ENCODE measurements around the gene MGME1. TPM values are rescaled to one million over a fixed set of nuclear protein-coding genes. Genes with fewer than 3 reads are reported as not detected.

The MGME1 gene
- 35.5 and 42.1 TPM in 2 replicates for total RNA-seq (2014; rRNA removed; shearing (Covaris generic))

- DNase-seq, result peak; percentile 97
- no peaks in the 10 kb centered on the region for H3K27me3 ChIP-seq (ENCODE audit: control insufficient read depth, insufficient read depth, low read length)
Measured at GRCh38 chr20:17968366-17969277, at the start of gene MGME1, which contains the start of gene SNX5. Gene MGME1, plus strand, starts transcription at chr20:17969018. Its CDS starts 842 bp downstream, at chr20:17969860. Gene SNX5, minus strand, starts transcription at chr20:17968794. Its CDS starts 369 bp downstream, at chr20:17968425.

GRCh38 chr20:17919149-17919548, 49.7 kb upstream of the MGME1 start:
- H3K36me3 ChIP-seq (replicated peaks; ENCODE audit: control insufficient read depth, insufficient read depth, low read length), result no peaks in the 10 kb centered on the region
- H3K4me3 ChIP-seq (ENCODE audit: insufficient read depth, low read depth, low read length), result no peak overlapping the region
- DNase-seq, result no peak
- no peaks in the 10 kb centered on the region for H3K27me3 ChIP-seq (ENCODE audit: control insufficient read depth, insufficient read depth, low read length)

More at GRCh38 chr20:17968366-17969277, at the start of gene MGME1, which contains the start of gene SNX5:
- Histone ChIP-seq H3K36me3 (replicated peaks; ENCODE audit: control insufficient read depth, insufficient read depth, low read length) (no peaks in the 10 kb centered on the region; the same call in 1 of the 2 replicates), H3K4me3 (ENCODE audit: insufficient read depth, low read depth, low read length) (peak within 1 kb of the TSS; percentile 82)

GRCh38 chr20:17921774-17922173, 47.0 kb upstream of the MGME1 start:
- Histone ChIP-seq H3K36me3 (replicated peaks; ENCODE audit: control insufficient read depth, insufficient read depth, low read length) (no peaks in the 10 kb centered on the region), H3K4me3 (ENCODE audit: insufficient read depth, low read depth, low read length) (no peak overlapping the region), H3K27me3 (ENCODE audit: control insufficient read depth, insufficient read depth, low read length) (no peaks in the 10 kb centered on the region)
- peak; percentile 21 for DNase-seq

DNA sequence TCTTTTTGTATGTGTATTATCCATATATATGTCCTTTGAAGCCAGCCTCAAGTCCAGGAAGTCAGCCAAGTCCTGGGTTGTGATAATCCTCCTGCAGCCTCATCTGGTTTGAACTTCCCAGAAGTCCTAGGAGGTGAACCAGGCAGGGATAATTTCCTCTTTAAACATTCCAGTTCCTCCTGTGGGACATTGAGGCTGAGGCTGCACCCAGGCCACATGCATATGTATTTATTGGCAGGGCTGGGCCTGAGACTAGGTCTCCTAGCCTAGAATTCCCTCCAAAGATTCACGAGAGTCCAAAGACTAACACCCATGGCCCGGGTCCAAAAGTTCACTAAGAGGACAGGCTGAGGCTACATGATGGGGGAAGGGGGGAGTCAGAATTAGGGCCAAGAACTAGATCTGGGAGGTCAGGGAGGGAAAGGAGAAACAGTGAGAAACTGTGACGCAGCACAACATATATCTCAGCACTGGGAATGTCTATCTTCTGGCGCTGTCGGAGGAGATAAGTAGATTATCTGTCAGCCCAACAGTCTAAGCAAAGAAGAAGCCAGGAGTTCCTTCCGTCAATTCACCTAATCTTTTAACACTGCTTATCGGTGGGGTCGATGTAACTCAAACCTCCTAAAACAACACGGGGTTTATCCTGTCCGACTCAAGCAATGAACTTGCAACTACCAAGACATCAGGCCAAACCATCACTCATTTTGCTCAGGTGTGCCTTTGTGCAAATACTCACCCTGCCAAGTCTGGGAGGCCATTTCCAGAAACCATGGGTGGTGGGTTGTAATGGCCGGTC, 43.5 kb upstream of the MGME1 start:
- Histone ChIP-seq H3K36me3 (replicated peaks; ENCODE audit: control insufficient read depth, insufficient read depth, low read length) (no peaks in the 10 kb centered on the region), H3K4me3 (ENCODE audit: insufficient read depth, low read depth, low read length) (no peak overlapping the region), H3K27me3 (ENCODE audit: control insufficient read depth, insufficient read depth, low read length) (no peaks in the 10 kb centered on the region)
- DNase-seq, result peak; percentile 14

GRCh38 chr20:17925940-17926300, 42.9 kb upstream of the MGME1 start:
- Histone ChIP-seq H3K4me3 (ENCODE audit: insufficient read depth, low read depth, low read length) (no peak overlapping the region), H3K36me3 (replicated peaks; ENCODE audit: control insufficient read depth, insufficient read depth, low read length) (no peaks in the 10 kb centered on the region), H3K27me3 (ENCODE audit: control insufficient read depth, insufficient read depth, low read length) (no peaks in the 10 kb centered on the region)
- DNase-seq, result no peak

- Histone ChIP-seq H3K36me3 (replicated peaks; ENCODE audit: control insufficient read depth, insufficient read depth, low read length) (no peaks in the 10 kb centered on the region), H3K27me3 (ENCODE audit: control insufficient read depth, insufficient read depth, low read length) (no peaks in the 10 kb centered on the region; the same call in 1 of the 2 replicates), H3K4me3 (ENCODE audit: insufficient read depth, low read depth, low read length) (no peak overlapping the region)
- DNase-seq, result peak; percentile 19
Measured at GRCh38 chr20:17928211-17928611, 40.6 kb upstream of the MGME1 start.

GRCh38 chr20:17928633-17929311, 40.0 kb upstream of the MGME1 start:
- Histone ChIP-seq H3K36me3 (replicated peaks; ENCODE audit: control insufficient read depth, insufficient read depth, low read length) (no peaks in the 10 kb centered on the region), H3K27me3 (ENCODE audit: control insufficient read depth, insufficient read depth, low read length) (no peaks in the 10 kb centered on the region; the same call in 1 of the 2 replicates), H3K4me3 (ENCODE audit: insufficient read depth, low read depth, low read length) (no peak overlapping the region)
- peak; percentile 76 for DNase-seq

DNA sequence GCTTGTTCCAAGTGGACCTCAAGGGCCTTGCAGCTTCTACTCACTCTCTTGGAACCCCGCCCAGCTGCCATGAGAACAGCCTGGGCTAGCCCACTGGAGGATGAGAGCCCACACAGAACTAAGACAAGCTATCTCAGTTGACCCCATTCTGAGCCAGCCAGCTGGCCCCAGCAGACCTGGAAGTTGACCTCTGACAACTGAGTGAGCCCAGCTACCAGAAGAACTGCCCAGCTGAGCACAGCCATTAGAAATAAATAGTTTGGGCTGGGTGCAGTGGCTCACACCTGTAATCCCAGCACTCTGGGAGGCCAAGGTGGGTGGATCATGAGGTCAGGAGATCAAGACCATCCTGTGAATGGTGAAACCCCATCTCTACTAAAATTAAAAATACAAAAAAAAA, 37.3 kb upstream of the MGME1 start:
- Histone ChIP-seq H3K36me3 (replicated peaks; ENCODE audit: control insufficient read depth, insufficient read depth, low read length) (no peaks in the 10 kb centered on the region), H3K27me3 (ENCODE audit: control insufficient read depth, insufficient read depth, low read length) (peaks cover 3% of the 10 kb centered on the region), H3K4me3 (ENCODE audit: insufficient read depth, low read depth, low read length) (no peak overlapping the region)
- no peak for DNase-seq

DNA sequence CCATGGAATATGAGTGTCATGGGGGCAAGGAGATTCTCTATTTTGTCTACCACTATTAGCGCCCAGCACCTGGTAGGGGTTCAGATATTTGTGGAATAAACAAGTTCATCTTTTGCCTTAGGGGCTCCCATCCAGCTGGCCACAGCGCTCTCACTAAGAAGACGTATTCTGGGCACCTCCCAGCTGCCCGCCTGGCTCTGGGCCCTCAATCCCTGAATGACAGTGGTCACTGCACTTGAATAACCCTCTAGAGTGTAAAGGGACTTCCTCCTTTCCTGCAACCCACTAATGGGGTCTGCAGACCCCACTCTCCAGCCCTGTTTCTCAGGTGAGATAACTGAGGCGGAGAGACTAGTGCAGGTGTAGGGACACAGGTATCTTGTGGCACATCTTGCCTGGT, 36.4 kb upstream of the MGME1 start:
- no peak overlapping the region for H3K4me3 ChIP-seq (ENCODE audit: insufficient read depth, low read depth, low read length)
- no peak for DNase-seq
- peaks cover 3% of the 10 kb centered on the region for H3K27me3 ChIP-seq (ENCODE audit: control insufficient read depth, insufficient read depth, low read length)
- H3K36me3 ChIP-seq (replicated peaks; ENCODE audit: control insufficient read depth, insufficient read depth, low read length), result no peaks in the 10 kb centered on the region

- H3K36me3 ChIP-seq (replicated peaks; ENCODE audit: control insufficient read depth, insufficient read depth, low read length), result no peaks in the 10 kb centered on the region
- peaks cover 3% of the 10 kb centered on the region for H3K27me3 ChIP-seq (ENCODE audit: control insufficient read depth, insufficient read depth, low read length)
- peak; percentile 17 for DNase-seq
- no peak overlapping the region for H3K4me3 ChIP-seq (ENCODE audit: insufficient read depth, low read depth, low read length)
Measured at GRCh38 chr20:17933121-17933520, 35.7 kb upstream of the MGME1 start.

GRCh38 chr20:17933711-17934110, 35.1 kb upstream of the MGME1 start:
- DNase-seq, result peak; percentile 64
- H3K27me3 ChIP-seq (ENCODE audit: control insufficient read depth, insufficient read depth, low read length), result peaks cover 3% of the 10 kb centered on the region
- no peaks in the 10 kb centered on the region for H3K36me3 ChIP-seq (replicated peaks; ENCODE audit: control insufficient read depth, insufficient read depth, low read length)
- no peak overlapping the region for H3K4me3 ChIP-seq (ENCODE audit: insufficient read depth, low read depth, low read length)

- Histone ChIP-seq H3K27me3 (ENCODE audit: control insufficient read depth, insufficient read depth, low read length) (peaks cover 3% of the 10 kb centered on the region), H3K36me3 (replicated peaks; ENCODE audit: control insufficient read depth, insufficient read depth, low read length) (no peaks in the 10 kb centered on the region), H3K4me3 (ENCODE audit: insufficient read depth, low read depth, low read length) (no peak overlapping the region)
- DNase-seq, result peak; percentile 62
Measured at GRCh38 chr20:17934141-17934862, 34.5 kb upstream of the MGME1 start.

DNA sequence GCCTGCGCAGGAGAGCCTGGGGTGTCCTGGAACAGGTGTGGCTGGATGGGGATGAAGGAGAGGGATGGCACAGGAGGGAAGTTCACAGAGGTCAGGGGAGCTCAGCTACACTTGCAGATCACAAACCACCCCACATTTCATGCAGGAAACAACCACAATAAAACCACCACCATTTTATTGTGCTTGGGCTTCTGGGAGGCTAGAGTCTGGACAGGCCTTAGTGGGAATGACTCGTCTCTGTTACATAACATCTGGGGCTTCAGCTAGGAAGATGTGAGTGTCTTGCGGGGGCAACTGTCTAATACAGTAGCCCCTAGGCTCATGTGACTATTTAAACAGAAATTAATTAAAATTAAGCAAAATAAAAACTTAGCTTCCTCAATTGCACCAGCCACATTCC, 33.6 kb upstream of the MGME1 start:
- no peak for DNase-seq
- H3K4me3 ChIP-seq (ENCODE audit: insufficient read depth, low read depth, low read length), result no peak overlapping the region
- H3K36me3 ChIP-seq (replicated peaks; ENCODE audit: control insufficient read depth, insufficient read depth, low read length), result no peaks in the 10 kb centered on the region
- H3K27me3 ChIP-seq (ENCODE audit: control insufficient read depth, insufficient read depth, low read length), result peaks cover 3% of the 10 kb centered on the region

DNA sequence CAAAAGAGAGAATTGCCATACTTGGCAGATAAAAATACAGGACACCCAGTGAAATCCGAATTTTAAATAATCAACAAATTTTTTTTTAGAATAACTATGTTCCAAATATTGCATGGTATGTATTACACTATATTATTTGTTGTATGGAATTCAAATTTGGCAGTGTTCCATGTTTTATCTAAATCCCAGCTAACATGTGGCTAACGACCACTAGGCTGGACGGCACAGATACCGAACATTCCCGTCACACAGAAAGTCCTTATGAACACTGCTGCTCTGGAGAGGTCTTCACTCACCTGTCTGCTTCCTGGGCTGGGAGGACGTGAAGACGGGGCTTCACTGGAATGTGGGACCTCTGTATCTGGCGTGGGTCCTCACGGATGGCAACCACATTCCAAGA, 33.1 kb upstream of the MGME1 start:
- H3K27me3 ChIP-seq (ENCODE audit: control insufficient read depth, insufficient read depth, low read length), result peaks cover 3% of the 10 kb centered on the region
- no peak for DNase-seq

More for the DNA sequence above, 33.1 kb upstream of the MGME1 start:
- no peak overlapping the region for H3K4me3 ChIP-seq (ENCODE audit: insufficient read depth, low read depth, low read length)
- H3K36me3 ChIP-seq (replicated peaks; ENCODE audit: control insufficient read depth, insufficient read depth, low read length), result no peaks in the 10 kb centered on the region
